GM23338 (cell line): ENCODE results near the gene RBL1. TPM values are rescaled to one million over a fixed set of nuclear protein-coding genes. Genes with fewer than 3 reads are reported as not detected.

Experiments
- ATAC-seq: fragments of 200-7000 bp; cut with Tn5 transposase; 3 replicates; pipeline ENCODE4 v1.9.1; 2020
- DNase-seq: peaks from one replicate; pipeline ENCODE4 v3.0.0-alpha.2; 2015; ENCODE audit warnings: low spot score
- H2AFZ ChIP-seq: fragments of 200-600 bp; sonication (generic); 2 replicates; pipeline ENCODE4 v1.8.0; 2016; ENCODE audit warnings: antibody characterized with exemption, mild to moderate bottlenecking, moderate library complexity
- H3F3A ChIP-seq: fragments of 200-600 bp; sonication (generic); replicated peaks from 2 replicates; pipeline ENCODE4 v1.8.0; 2017; ENCODE audit warnings: antibody characterized with exemption, mixed run types, low read depth
- H3K27ac ChIP-seq: fragments of 200-600 bp; sonication (generic); 2 replicates; pipeline ENCODE4 v1.6.1; 2016; ENCODE audit warnings: low read depth
- H3K27me3 ChIP-seq: fragments of 200-600 bp; sonication (generic); 2 replicates; pipeline ENCODE4 v1.8.0; 2016; ENCODE audit warnings: mild to moderate bottlenecking, mixed run types, moderate library complexity; ENCODE audit not compliant: insufficient read depth
- H3K36me3 ChIP-seq: fragments of 200-600 bp; sonication (generic); 2 replicates; pipeline ENCODE4 v1.8.0; 2016; ENCODE audit warnings: mild to moderate bottlenecking; ENCODE audit not compliant: insufficient read depth
- H3K4me1 ChIP-seq: fragments of 200-600 bp; sonication (generic); 2 replicates; pipeline ENCODE4 v1.8.0; 2016; ENCODE audit warnings: mild to moderate bottlenecking, moderate library complexity; ENCODE audit not compliant: insufficient read depth
- H3K4me2 ChIP-seq: fragments of 200-600 bp; sonication (generic); 2 replicates; pipeline ENCODE4 v1.7.1; 2017; ENCODE audit warnings: mixed run types
- H3K4me3 ChIP-seq: fragments of 200-600 bp; sonication (generic); 2 replicates; pipeline ENCODE4 v1.6.1; 2016; ENCODE audit warnings: mixed run types
- H3K79me2 ChIP-seq: fragments of 200-600 bp; sonication (generic); replicated peaks from 2 replicates; pipeline ENCODE4 v1.8.0; 2017; ENCODE audit warnings: mild to moderate bottlenecking; ENCODE audit not compliant: insufficient read depth
- H3K9me2 ChIP-seq: fragments of 200-600 bp; sonication (generic); 2 replicates; pipeline ENCODE4 v1.8.0; 2017; ENCODE audit not compliant: insufficient read depth
- H4K20me1 ChIP-seq: fragments of 200-600 bp; sonication (generic); replicated peaks from 2 replicates; pipeline ENCODE4 v1.8.0; 2017; ENCODE audit warnings: mild to moderate bottlenecking; ENCODE audit not compliant: insufficient read depth
- H3K27ac Mint-ChIP-seq: 2 replicates; pipeline ENCODE4 v1.8.0; 2020; ENCODE audit warnings: inconsistent platforms, mild to moderate bottlenecking, moderate library complexity, mixed read lengths
- H3K27me3 Mint-ChIP-seq: 3 replicates; pipeline ENCODE4 v1.8.0; 2022; ENCODE audit warnings: low read depth, mild to moderate bottlenecking, moderate library complexity, mixed read lengths, inconsistent platforms; ENCODE audit not compliant: insufficient read depth, poor library complexity
- H3K36me3 Mint-ChIP-seq: 3 replicates; pipeline ENCODE4 v1.8.0; 2021; ENCODE audit warnings: low read depth, mild to moderate bottlenecking, inconsistent platforms, moderate library complexity, mixed read lengths
- H3K4me1 Mint-ChIP-seq: 3 replicates; pipeline ENCODE4 v1.8.0; 2020; ENCODE audit warnings: mild to moderate bottlenecking, inconsistent platforms, mixed read lengths
- H3K4me3 Mint-ChIP-seq: 3 replicates; pipeline ENCODE4 v1.8.0; 2021; ENCODE audit warnings: moderate library complexity, mild to moderate bottlenecking, inconsistent platforms, mixed read lengths
- H3K9me3 Mint-ChIP-seq: 3 replicates; pipeline ENCODE4 v1.8.0; 2020; ENCODE audit warnings: moderate library complexity, mild to moderate bottlenecking, inconsistent platforms, mixed read lengths
- CREB1 ChIP-seq: fragments of 250-450 bp; sonication (Bioruptor Pico); IDR thresholded peaks from 2 replicates; pipeline ENCODE4 v1.5.0; 2020; ENCODE audit warnings: low read depth, mild to moderate bottlenecking, moderate library complexity
- EZH2 ChIP-seq: fragments of 200-600 bp; sonication (generic); IDR thresholded peaks from one replicate; pipeline ENCODE4 v1.8.0; 2017; ENCODE audit warnings: antibody characterized with exemption, mild to moderate bottlenecking, low read depth; ENCODE audit not compliant: unreplicated experiment
- EZH2phosphoT487 ChIP-seq: fragments of 200-600 bp; sonication (generic); IDR thresholded peaks from one replicate; pipeline ENCODE4 v1.8.1; 2018; ENCODE audit warnings: antibody characterized with exemption; ENCODE audit not compliant: unreplicated experiment
- NANOG ChIP-seq: IDR thresholded peaks from 2 replicates; pipeline ENCODE4 v1.6.1; 2016; ENCODE audit warnings: antibody characterized with exemption, borderline replicate concordance
- POLR2AphosphoS5 ChIP-seq: IDR thresholded peaks from 2 replicates; pipeline ENCODE4 v1.6.1; 2016; ENCODE audit warnings: antibody characterized with exemption, low read depth
- ZNF114 ChIP-seq: fragments of 250-450 bp; sonication (Bioruptor Pico); IDR thresholded peaks from 2 replicates; pipeline ENCODE4 v1.5.0; 2020; ENCODE audit warnings: mild to moderate bottlenecking, moderate library complexity
- ZNF331 ChIP-seq: fragments of 250-450 bp; sonication (Bioruptor Pico); IDR thresholded peaks from 2 replicates; pipeline ENCODE4 v1.5.0; 2020; ENCODE audit warnings: low read depth, mild to moderate bottlenecking, moderate library complexity
- polyA plus RNA-seq: library from polyadenylated mRNA; unstranded; fragments of >200 nt; fragmentation: Nextera tagmentation; extraction: Ambion mirVana; gene quantifications from 2 replicates; pipeline ENCODE4 v1.2.1, GENCODE V29; 2016
- total RNA-seq: library from RNA; depleted of rRNA; stranded (reverse); fragments of >200 nt; shearing (Covaris generic); gene quantifications from 2 replicates; pipeline ENCODE4 v1.2.3, GENCODE V29; 2014
- TF ChIP-seq, protein P1 (sequence below): fragments of 250-450 bp; sonication (Bioruptor Pico); IDR thresholded peaks from 2 replicates; pipeline ENCODE4 v1.5.0; 2020; ENCODE audit warnings: mild to moderate bottlenecking, moderate library complexity
- TF ChIP-seq, protein P2 (sequence below): IDR thresholded peaks from 2 replicates; pipeline ENCODE4 v1.6.1; 2016; ENCODE audit warnings: antibody characterized with exemption
- TF ChIP-seq, protein P3 (sequence below): IDR thresholded peaks from one replicate; pipeline ENCODE4 v1.6.1; 2018; ENCODE audit warnings: antibody characterized with exemption; ENCODE audit not compliant: unreplicated experiment
- TF ChIP-seq, protein P4 (sequence below), 2 experiments: fragments of 200-600 bp in 1 of 2; sonication (generic) in 1 of 2; conservative IDR thresholded peaks; 2 replicates each; pipeline versions ENCODE4 v1.5.1 to v1.6.1; 2016 to 2017; ENCODE audit warnings: antibody characterized with exemption in 2 of 2, low read depth in 2 of 2, mild to moderate bottlenecking in 2 of 2, moderate library complexity in 1 of 2

The RBL1 gene
- total and polyA plus RNA-seq, 2 experiments from 2014 or later = 6.4 to 12.6 TPM

DNA sequence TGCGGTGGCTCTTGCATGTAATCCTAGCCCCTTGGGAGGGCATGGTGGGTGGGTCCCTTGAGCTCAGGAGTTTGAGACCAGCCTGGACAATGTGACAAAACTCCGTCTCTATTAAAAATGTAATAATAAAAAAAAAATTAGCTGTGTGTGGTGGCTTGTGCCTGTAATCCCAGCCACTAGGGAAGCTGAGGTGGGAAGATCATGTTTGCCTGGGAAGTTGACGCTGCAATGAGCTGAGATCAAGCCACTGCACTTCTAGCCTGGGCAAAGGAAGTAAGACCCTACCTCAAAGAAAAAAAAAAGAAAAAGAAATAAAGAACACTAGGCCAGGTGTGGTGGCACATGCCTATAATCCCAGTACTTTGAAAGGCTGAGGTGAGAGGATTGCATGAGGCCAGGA lies 139.8 kb downstream of the RBL1 start (continued):
- TF ChIP-seq POLR2AphosphoS5 = no peak
- TF ChIP-seq EZH2 = no peak

DNA sequence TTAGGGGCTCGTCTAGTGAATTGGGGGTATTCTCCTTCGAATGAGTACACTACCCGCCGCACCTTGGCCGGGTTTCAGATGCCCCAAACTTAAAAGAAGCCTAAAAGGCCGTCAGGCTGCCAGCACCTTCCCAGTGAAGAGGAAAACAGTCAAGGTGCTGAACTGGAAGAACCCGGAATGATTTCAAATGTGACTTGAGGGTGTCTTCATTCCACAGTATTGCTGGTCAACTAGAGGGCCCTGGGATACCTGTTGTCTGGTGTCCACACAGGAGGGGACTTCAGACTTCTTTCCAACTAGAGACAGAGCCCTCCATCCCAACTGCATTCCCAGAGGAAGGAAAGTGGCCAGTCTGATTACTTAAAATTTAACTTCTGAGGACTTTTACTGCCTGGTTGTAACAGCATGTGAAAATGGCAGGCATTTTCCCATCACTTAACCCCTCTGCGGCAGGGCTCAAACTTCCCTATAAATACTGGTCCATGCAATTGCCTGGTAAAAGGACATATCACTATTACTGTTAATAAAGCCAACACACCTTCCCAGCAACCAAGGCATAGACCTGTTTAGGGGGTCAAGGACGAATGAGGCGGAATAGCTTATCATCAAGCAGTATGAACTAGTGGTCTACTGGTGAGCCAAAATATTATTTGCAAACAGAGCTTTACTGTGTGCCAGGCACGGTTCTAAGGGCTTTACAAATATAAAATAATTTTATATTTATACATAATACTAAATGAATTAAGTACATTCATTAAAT lies 143.6 kb downstream of the RBL1 start:
- Histone ChIP-seq H3K4me3 (peak overlapping the region; percentile 90), H3K79me2 (peaks cover 10% of the 10 kb centered on the region), H3K9me2 (no peaks in the 10 kb centered on the region), H3K4me1 (peaks cover 23% of the 10 kb centered on the region), H3F3A (0 out of 2 replicates have a peak, but pooled peaks cover 4% of the 10 kb centered on the region), H4K20me1 (no peaks in the 10 kb centered on the region; the same call in 1 of the 2 replicates), H3K27ac (peak overlapping the region; percentile 7; the same call in 1 of the 2 replicates), H2AFZ (peak overlapping the region; percentile 86), H3K4me2 (peak overlapping the region; percentile 85), H3K36me3 (no peaks in the 10 kb centered on the region), H3K27me3 (no peaks in the 10 kb centered on the region)
- Mint-ChIP-seq H3K27me3 (peaks cover 16% of the 10 kb centered on the region), H3K4me3 (peak overlapping the region; percentile 93), H3K9me3 (peaks cover 1% of the 10 kb centered on the region; the same call in 1 of the 3 replicates), H3K4me1 (peaks cover 23% of the 10 kb centered on the region), H3K36me3 (peaks cover 8% of the 10 kb centered on the region; the same call in 2 of the 3 replicates), H3K27ac (0 out of 2 replicates have a peak overlapping the region, but pooled peaks have one; percentile 40)
- ATAC-seq = peak; percentile 6; the same call in 1 of the 3 replicates
- no peak for DNase-seq
- TF ChIP-seq EZH2 (no peak), ZNF114 (no peak), NANOG (no peak), CREB1 (no peak), EZH2phosphoT487 (no peak), ZNF331 (no peak), POLR2AphosphoS5 (no peak)
- TF ChIP-seq, protein P1, sequence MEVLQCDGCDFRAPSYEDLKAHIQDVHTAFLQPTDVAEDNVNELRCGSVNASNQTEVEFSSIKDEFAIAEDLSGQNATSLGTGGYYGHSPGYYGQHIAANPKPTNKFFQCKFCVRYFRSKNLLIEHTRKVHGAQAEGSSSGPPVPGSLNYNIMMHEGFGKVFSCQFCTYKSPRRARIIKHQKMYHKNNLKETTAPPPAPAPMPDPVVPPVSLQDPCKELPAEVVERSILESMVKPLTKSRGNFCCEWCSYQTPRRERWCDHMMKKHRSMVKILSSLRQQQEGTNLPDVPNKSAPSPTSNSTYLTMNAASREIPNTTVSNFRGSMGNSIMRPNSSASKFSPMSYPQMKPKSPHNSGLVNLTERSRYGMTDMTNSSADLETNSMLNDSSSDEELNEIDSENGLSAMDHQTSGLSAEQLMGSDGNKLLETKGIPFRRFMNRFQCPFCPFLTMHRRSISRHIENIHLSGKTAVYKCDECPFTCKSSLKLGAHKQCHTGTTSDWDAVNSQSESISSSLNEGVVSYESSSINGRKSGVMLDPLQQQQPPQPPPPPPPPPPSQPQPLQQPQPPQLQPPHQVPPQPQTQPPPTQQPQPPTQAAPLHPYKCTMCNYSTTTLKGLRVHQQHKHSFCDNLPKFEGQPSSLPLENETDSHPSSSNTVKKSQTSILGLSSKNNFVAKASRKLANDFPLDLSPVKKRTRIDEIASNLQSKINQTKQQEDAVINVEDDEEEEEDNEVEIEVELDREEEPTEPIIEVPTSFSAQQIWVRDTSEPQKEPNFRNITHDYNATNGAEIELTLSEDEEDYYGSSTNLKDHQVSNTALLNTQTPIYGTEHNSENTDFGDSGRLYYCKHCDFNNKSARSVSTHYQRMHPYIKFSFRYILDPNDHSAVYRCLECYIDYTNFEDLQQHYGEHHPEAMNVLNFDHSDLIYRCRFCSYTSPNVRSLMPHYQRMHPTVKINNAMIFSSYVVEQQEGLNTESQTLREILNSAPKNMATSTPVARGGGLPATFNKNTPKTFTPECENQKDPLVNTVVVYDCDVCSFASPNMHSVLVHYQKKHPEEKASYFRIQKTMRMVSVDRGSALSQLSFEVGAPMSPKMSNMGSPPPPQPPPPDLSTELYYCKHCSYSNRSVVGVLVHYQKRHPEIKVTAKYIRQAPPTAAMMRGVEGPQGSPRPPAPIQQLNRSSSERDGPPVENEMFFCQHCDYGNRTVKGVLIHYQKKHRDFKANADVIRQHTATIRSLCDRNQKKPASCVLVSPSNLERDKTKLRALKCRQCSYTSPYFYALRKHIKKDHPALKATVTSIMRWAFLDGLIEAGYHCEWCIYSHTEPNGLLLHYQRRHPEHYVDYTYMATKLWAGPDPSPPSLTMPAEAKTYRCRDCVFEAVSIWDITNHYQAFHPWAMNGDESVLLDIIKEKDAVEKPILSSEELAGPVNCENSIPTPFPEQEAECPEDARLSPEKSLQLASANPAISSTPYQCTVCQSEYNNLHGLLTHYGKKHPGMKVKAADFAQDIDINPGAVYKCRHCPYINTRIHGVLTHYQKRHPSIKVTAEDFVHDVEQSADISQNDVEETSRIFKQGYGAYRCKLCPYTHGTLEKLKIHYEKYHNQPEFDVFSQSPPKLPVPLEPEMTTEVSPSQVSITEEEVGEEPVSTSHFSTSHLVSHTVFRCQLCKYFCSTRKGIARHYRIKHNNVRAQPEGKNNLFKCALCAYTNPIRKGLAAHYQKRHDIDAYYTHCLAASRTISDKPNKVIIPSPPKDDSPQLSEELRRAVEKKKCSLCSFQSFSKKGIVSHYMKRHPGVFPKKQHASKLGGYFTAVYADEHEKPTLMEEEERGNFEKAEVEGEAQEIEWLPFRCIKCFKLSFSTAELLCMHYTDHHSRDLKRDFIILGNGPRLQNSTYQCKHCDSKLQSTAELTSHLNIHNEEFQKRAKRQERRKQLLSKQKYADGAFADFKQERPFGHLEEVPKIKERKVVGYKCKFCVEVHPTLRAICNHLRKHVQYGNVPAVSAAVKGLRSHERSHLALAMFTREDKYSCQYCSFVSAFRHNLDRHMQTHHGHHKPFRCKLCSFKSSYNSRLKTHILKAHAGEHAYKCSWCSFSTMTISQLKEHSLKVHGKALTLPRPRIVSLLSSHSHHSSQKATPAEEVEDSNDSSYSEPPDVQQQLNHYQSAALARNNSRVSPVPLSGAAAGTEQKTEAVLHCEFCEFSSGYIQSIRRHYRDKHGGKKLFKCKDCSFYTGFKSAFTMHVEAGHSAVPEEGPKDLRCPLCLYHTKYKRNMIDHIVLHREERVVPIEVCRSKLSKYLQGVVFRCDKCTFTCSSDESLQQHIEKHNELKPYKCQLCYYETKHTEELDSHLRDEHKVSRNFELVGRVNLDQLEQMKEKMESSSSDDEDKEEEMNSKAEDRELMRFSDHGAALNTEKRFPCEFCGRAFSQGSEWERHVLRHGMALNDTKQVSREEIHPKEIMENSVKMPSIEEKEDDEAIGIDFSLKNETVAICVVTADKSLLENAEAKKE (CRISPR knock-in tag) = no peak
- TF ChIP-seq, protein P2, sequence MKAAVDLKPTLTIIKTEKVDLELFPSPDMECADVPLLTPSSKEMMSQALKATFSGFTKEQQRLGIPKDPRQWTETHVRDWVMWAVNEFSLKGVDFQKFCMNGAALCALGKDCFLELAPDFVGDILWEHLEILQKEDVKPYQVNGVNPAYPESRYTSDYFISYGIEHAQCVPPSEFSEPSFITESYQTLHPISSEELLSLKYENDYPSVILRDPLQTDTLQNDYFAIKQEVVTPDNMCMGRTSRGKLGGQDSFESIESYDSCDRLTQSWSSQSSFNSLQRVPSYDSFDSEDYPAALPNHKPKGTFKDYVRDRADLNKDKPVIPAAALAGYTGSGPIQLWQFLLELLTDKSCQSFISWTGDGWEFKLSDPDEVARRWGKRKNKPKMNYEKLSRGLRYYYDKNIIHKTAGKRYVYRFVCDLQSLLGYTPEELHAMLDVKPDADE = no peak
- TF ChIP-seq, protein P3, sequence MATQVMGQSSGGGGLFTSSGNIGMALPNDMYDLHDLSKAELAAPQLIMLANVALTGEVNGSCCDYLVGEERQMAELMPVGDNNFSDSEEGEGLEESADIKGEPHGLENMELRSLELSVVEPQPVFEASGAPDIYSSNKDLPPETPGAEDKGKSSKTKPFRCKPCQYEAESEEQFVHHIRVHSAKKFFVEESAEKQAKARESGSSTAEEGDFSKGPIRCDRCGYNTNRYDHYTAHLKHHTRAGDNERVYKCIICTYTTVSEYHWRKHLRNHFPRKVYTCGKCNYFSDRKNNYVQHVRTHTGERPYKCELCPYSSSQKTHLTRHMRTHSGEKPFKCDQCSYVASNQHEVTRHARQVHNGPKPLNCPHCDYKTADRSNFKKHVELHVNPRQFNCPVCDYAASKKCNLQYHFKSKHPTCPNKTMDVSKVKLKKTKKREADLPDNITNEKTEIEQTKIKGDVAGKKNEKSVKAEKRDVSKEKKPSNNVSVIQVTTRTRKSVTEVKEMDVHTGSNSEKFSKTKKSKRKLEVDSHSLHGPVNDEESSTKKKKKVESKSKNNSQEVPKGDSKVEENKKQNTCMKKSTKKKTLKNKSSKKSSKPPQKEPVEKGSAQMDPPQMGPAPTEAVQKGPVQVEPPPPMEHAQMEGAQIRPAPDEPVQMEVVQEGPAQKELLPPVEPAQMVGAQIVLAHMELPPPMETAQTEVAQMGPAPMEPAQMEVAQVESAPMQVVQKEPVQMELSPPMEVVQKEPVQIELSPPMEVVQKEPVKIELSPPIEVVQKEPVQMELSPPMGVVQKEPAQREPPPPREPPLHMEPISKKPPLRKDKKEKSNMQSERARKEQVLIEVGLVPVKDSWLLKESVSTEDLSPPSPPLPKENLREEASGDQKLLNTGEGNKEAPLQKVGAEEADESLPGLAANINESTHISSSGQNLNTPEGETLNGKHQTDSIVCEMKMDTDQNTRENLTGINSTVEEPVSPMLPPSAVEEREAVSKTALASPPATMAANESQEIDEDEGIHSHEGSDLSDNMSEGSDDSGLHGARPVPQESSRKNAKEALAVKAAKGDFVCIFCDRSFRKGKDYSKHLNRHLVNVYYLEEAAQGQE = no peak
- TF ChIP-seq, protein P4, sequence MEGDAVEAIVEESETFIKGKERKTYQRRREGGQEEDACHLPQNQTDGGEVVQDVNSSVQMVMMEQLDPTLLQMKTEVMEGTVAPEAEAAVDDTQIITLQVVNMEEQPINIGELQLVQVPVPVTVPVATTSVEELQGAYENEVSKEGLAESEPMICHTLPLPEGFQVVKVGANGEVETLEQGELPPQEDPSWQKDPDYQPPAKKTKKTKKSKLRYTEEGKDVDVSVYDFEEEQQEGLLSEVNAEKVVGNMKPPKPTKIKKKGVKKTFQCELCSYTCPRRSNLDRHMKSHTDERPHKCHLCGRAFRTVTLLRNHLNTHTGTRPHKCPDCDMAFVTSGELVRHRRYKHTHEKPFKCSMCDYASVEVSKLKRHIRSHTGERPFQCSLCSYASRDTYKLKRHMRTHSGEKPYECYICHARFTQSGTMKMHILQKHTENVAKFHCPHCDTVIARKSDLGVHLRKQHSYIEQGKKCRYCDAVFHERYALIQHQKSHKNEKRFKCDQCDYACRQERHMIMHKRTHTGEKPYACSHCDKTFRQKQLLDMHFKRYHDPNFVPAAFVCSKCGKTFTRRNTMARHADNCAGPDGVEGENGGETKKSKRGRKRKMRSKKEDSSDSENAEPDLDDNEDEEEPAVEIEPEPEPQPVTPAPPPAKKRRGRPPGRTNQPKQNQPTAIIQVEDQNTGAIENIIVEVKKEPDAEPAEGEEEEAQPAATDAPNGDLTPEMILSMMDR (conservative IDR thresholded peaks at IDR 0.05; ENCODE audit: low read depth in 2 of 2) = no peak
